ENCODE measurements around the gene CASK. TPM values are rescaled to one million over a fixed set of nuclear protein-coding genes. Genes with fewer than 3 reads are reported as not detected.

The CASK gene
- polyA plus RNA-seq, 1 donor from 2014 or later = 58.3 TPM

DNA sequence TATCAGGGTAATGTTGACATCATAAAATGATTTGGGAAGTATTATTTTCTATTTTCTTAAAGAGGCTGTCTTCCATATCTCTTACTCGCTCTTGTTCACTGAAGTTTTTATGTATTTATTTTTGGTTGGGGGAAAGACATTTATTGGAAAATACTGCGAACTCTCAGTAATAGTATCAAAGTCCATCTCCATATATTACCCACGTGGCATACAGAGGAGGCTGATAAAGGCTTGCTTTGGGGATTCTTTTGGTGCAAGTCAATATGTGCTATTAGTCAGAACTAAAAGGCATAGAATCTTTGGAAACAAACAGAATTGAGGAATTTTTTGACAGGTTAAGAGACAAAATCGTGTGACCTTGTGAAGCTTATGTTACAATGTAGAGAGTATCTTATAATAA is 374.9 kb downstream of the CASK start:
- Histone ChIP-seq H3K27ac (ENCODE audit: low read length) (no peak overlapping the region), H3K9me3 (ENCODE audit: low read length) (no peaks in the 10 kb centered on the region), H3K79me2 (replicated peaks; ENCODE audit: insufficient read depth, low read length) (no peaks in the 10 kb centered on the region), H2AFZ (ENCODE audit: low read depth, low read length) (no peak overlapping the region), H3K4me3 (ENCODE audit: low read length) (no peak overlapping the region), H3K9me2 (ENCODE audit: insufficient read depth, low read length) (no peaks in the 10 kb centered on the region), H3K4me2 (ENCODE audit: low read length) (no peak overlapping the region), H3F3A (ENCODE audit: insufficient read depth, low read length, poor library complexity, severe bottlenecking) (no peaks in the 10 kb centered on the region), H4K20me1 (ENCODE audit: insufficient read depth) (no peaks in the 10 kb centered on the region), H3K36me3 (ENCODE audit: insufficient read depth, low read length) (no peaks in the 10 kb centered on the region), H3K27me3 (ENCODE audit: insufficient read depth, low read depth, low read length) (no peaks in the 10 kb centered on the region), H3K9ac (ENCODE audit: low read length) (no peak overlapping the region)
- TF ChIP-seq, protein P1, sequence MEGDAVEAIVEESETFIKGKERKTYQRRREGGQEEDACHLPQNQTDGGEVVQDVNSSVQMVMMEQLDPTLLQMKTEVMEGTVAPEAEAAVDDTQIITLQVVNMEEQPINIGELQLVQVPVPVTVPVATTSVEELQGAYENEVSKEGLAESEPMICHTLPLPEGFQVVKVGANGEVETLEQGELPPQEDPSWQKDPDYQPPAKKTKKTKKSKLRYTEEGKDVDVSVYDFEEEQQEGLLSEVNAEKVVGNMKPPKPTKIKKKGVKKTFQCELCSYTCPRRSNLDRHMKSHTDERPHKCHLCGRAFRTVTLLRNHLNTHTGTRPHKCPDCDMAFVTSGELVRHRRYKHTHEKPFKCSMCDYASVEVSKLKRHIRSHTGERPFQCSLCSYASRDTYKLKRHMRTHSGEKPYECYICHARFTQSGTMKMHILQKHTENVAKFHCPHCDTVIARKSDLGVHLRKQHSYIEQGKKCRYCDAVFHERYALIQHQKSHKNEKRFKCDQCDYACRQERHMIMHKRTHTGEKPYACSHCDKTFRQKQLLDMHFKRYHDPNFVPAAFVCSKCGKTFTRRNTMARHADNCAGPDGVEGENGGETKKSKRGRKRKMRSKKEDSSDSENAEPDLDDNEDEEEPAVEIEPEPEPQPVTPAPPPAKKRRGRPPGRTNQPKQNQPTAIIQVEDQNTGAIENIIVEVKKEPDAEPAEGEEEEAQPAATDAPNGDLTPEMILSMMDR (IDR thresholded peaks at IDR 0.05; ENCODE audit: poor library complexity, severe bottlenecking) = no peak
- TF ChIP-seq SMC3 (conservative IDR thresholded peaks at IDR 0.05; ENCODE audit: poor library complexity) (no peak), REST (IDR thresholded peaks at IDR 0.05; ENCODE audit: borderline replicate concordance) (no peak), POLR2AphosphoS5 (IDR thresholded peaks at IDR 0.05) (no peak)

GRCh38 chrX:41543668-41544067 is 379.7 kb downstream of the CASK start:
- no peak overlapping the region for H2AFZ ChIP-seq (ENCODE audit: low read depth, low read length)
- no peaks in the 10 kb centered on the region for H3K9me3 ChIP-seq (ENCODE audit: low read length)
- no peak overlapping the region for H3K4me3 ChIP-seq (ENCODE audit: low read length)

More at GRCh38 chrX:41543668-41544067, 379.7 kb downstream of the CASK start:
- Histone ChIP-seq H3K27ac (ENCODE audit: low read length) (no peak overlapping the region), H3K9me2 (ENCODE audit: insufficient read depth, low read length) (no peaks in the 10 kb centered on the region), H3F3A (ENCODE audit: insufficient read depth, low read length, poor library complexity, severe bottlenecking) (no peaks in the 10 kb centered on the region), H3K79me2 (replicated peaks; ENCODE audit: insufficient read depth, low read length) (no peaks in the 10 kb centered on the region), H3K4me2 (ENCODE audit: low read length) (no peak overlapping the region), H3K9ac (ENCODE audit: low read length) (no peak overlapping the region), H4K20me1 (ENCODE audit: insufficient read depth) (no peaks in the 10 kb centered on the region), H3K36me3 (ENCODE audit: insufficient read depth, low read length) (no peaks in the 10 kb centered on the region), H3K27me3 (ENCODE audit: insufficient read depth, low read depth, low read length) (no peaks in the 10 kb centered on the region)
- no peak for TF ChIP-seq MXI1 (conservative IDR thresholded peaks at IDR 0.05; ENCODE audit: poor library complexity, severe bottlenecking)
- no peak for TF ChIP-seq TAF1 (IDR thresholded peaks at IDR 0.05; ENCODE audit: low read depth)
- TF ChIP-seq, protein P1 (IDR thresholded peaks at IDR 0.05; ENCODE audit: poor library complexity, severe bottlenecking) = no peak
- no peak for TF ChIP-seq EZH2 (IDR thresholded peaks at IDR 0.05; ENCODE audit: borderline replicate concordance, insufficient read depth, low read length, poor library complexity, severe bottlenecking)
- TF ChIP-seq REST (IDR thresholded peaks at IDR 0.05; ENCODE audit: borderline replicate concordance) = no peak
- TF ChIP-seq SMC3 (conservative IDR thresholded peaks at IDR 0.05; ENCODE audit: poor library complexity) = no peak
- no peak for TF ChIP-seq RAD21 (conservative IDR thresholded peaks at IDR 0.05)
- TF ChIP-seq EP300 (conservative IDR thresholded peaks at IDR 0.05; ENCODE audit: poor library complexity, severe bottlenecking) = no peak
- TF ChIP-seq POLR2AphosphoS5 (IDR thresholded peaks at IDR 0.05) = no peak
